Mononuclear cell (primary cell): ENCODE results near the gene NUS1. TPM values are rescaled to one million over a fixed set of nuclear protein-coding genes. Genes with fewer than 3 reads are reported as not detected.
"Not testable (repeated sequence)": the region's sequence is repeated elsewhere in the genome, so short reads cannot be mapped to it uniquely, and the experiment has no call there.

Source experiments
- H3K27me3 ChIP-seq: 2 replicates; pipeline ENCODE4 v1.6.0; 2011; ENCODE audit warnings: low read length, control low read depth; ENCODE audit not compliant: insufficient read depth
- H3K4me1 ChIP-seq: 2 replicates; pipeline ENCODE4 v1.5.1; 2011; ENCODE audit warnings: mild to moderate bottlenecking, low read length, control low read depth; ENCODE audit not compliant: insufficient read depth
- H3K4me3 ChIP-seq: 2 replicates; pipeline ENCODE4 v1.5.1; 2011; ENCODE audit warnings: mild to moderate bottlenecking, low read length, moderate library complexity
- H3K9me3 ChIP-seq: 2 replicates; pipeline ENCODE4 v1.5.1; 2011; ENCODE audit warnings: low read depth, mild to moderate bottlenecking, control low read depth, low read length
- total RNA-seq: library from RNA; depleted of rRNA; stranded (reverse); fragments of >200 nt; gene quantifications from one replicate; pipeline ENCODE4 v1.2.3, GENCODE V29; 2012

Gene NUS1
- 20.1 TPM for total RNA-seq

- Histone ChIP-seq H3K4me1 (peaks cover 47% of the 10 kb centered on the region), H3K9me3 (no peaks in the 10 kb centered on the region), H3K4me3 (peak within 1 kb of the TSS; percentile 57), H3K27me3 (no peaks in the 10 kb centered on the region)
These were observed at the start of gene NUS1 for GRCh38 chr6:117674991-117675657. Gene NUS1 (plus strand): TSS chr6:117675469. CDS start chr6:117675671, 202 bp downstream.

GRCh38 chr6:117627533-117627932 is 47.7 kb upstream of the NUS1 start:
- H3K4me3 ChIP-seq: no peak overlapping the region
- no peaks in the 10 kb centered on the region for H3K27me3 ChIP-seq
- peaks cover 28% of the 10 kb centered on the region for H3K9me3 ChIP-seq
- no peaks in the 10 kb centered on the region for H3K4me1 ChIP-seq

GRCh38 chr6:117629119-117629660 is 46.1 kb upstream of the NUS1 start:
- H3K9me3 ChIP-seq: peaks cover 28% of the 10 kb centered on the region
- H3K4me1 ChIP-seq: no peaks in the 10 kb centered on the region
- no peak overlapping the region for H3K4me3 ChIP-seq
- H3K27me3 ChIP-seq: no peaks in the 10 kb centered on the region

GRCh38 chr6:117637770-117638169 is 37.5 kb upstream of the NUS1 start:
- Histone ChIP-seq H3K27me3 (no peaks in the 10 kb centered on the region), H3K4me3 (no peak overlapping the region), H3K9me3 (no peaks in the 10 kb centered on the region), H3K4me1 (no peaks in the 10 kb centered on the region)

GRCh38 chr6:117642976-117643375 is 32.3 kb upstream of the NUS1 start:
- Histone ChIP-seq H3K27me3 (no peaks in the 10 kb centered on the region), H3K9me3 (no peaks in the 10 kb centered on the region), H3K4me1 (no peaks in the 10 kb centered on the region), H3K4me3 (no peak overlapping the region)

- not testable (repeated sequence) for H3K9me3 ChIP-seq, H3K4me3 ChIP-seq, H3K4me1 ChIP-seq, H3K27me3 ChIP-seq
These were observed 23.3 kb upstream of the NUS1 start for GRCh38 chr6:117651984-117652383.

- H3K4me3 ChIP-seq: no peak overlapping the region
- no peaks in the 10 kb centered on the region for H3K27me3 ChIP-seq
- H3K4me1 ChIP-seq: no peaks in the 10 kb centered on the region
- no peaks in the 10 kb centered on the region for H3K9me3 ChIP-seq
These were observed 21.3 kb upstream of the NUS1 start for GRCh38 chr6:117653949-117654348.

GRCh38 chr6:117655380-117655779 is 19.9 kb upstream of the NUS1 start:
- no peaks in the 10 kb centered on the region for H3K4me1 ChIP-seq
- H3K4me3 ChIP-seq: no peak overlapping the region
- H3K9me3 ChIP-seq: no peaks in the 10 kb centered on the region
- no peaks in the 10 kb centered on the region for H3K27me3 ChIP-seq

GRCh38 chr6:117666881-117667280 is 8.4 kb upstream of the NUS1 start:
- H3K4me1 ChIP-seq: no peaks in the 10 kb centered on the region
- H3K9me3 ChIP-seq: no peaks in the 10 kb centered on the region
- H3K4me3 ChIP-seq: no peak overlapping the region
- no peaks in the 10 kb centered on the region for H3K27me3 ChIP-seq

GRCh38 chr6:117668736-117669135 is 6.5 kb upstream of the NUS1 start:
- no peaks in the 10 kb centered on the region for H3K4me1 ChIP-seq
- no peaks in the 10 kb centered on the region for H3K27me3 ChIP-seq
- no peaks in the 10 kb centered on the region for H3K9me3 ChIP-seq
- no peak overlapping the region for H3K4me3 ChIP-seq

- Histone ChIP-seq H3K4me3 (peak overlapping the region; percentile 57), H3K4me1 (peaks cover 44% of the 10 kb centered on the region), H3K27me3 (no peaks in the 10 kb centered on the region), H3K9me3 (no peaks in the 10 kb centered on the region)
These were observed 766 bp upstream of the NUS1 start for GRCh38 chr6:117674503-117674902.

- Histone ChIP-seq H3K4me1 (peaks cover 53% of the 10 kb centered on the region), H3K4me3 (peak overlapping the region; percentile 57)
- not testable (repeated sequence) for H3K9me3 ChIP-seq, H3K27me3 ChIP-seq
These were observed 511 bp downstream of the NUS1 start for GRCh38 chr6:117675658-117676301.

GRCh38 chr6:117676577-117677218 is 1.4 kb downstream of the NUS1 start:
- H3K27me3 ChIP-seq: no peaks in the 10 kb centered on the region
- peak overlapping the region; percentile 57 for H3K4me3 ChIP-seq
- H3K9me3 ChIP-seq: no peaks in the 10 kb centered on the region
- peaks cover 59% of the 10 kb centered on the region for H3K4me1 ChIP-seq

- Histone ChIP-seq H3K4me1 (peaks cover 68% of the 10 kb centered on the region), H3K9me3 (no peaks in the 10 kb centered on the region), H3K4me3 (no peak overlapping the region), H3K27me3 (no peaks in the 10 kb centered on the region)
These were observed 2.4 kb downstream of the NUS1 start for GRCh38 chr6:117677553-117678141.

- H3K4me1 ChIP-seq: peaks cover 63% of the 10 kb centered on the region
- H3K4me3 ChIP-seq: no peak overlapping the region
These were observed 6.0 kb downstream of the NUS1 start for GRCh38 chr6:117681162-117681741.

More at GRCh38 chr6:117681162-117681741, 6.0 kb downstream of the NUS1 start:
- Histone ChIP-seq H3K27me3 (no peaks in the 10 kb centered on the region), H3K9me3 (no peaks in the 10 kb centered on the region)
